A549 (cell line): Measurements from ENCODE around the gene ATP5F1E.

ENCODE experiments used
- CHD2 ChIP-seq: fragments of 150-350 bp; IDR thresholded peaks from 2 replicates; pipeline ENCODE4 v1.6.1; 2014; ENCODE audit warnings: low read length; ENCODE audit not compliant: partially characterized antibody
- CTCF ChIP-seq: fragments of >200 bp; sonication (Bioruptor Twin); formaldehyde crosslinking; IDR thresholded peaks from 3 replicates; pipeline ENCODE4 v1.5.1; 2016
- EP300 ChIP-seq, 2 experiments: fragments of >200 bp; sonication (Bioruptor Twin); formaldehyde crosslinking; IDR thresholded peaks; 2 replicates in 1 of 2; 3 replicates in 1 of 2; pipeline ENCODE4 v1.6.1; 2016 to 2017
- NPAS2 ChIP-seq: fragments of 250-450 bp; sonication (Bioruptor Pico); IDR thresholded peaks from 2 replicates; pipeline ENCODE4 v1.8.0; 2022; ENCODE audit warnings: mild to moderate bottlenecking, moderate library complexity, borderline replicate concordance
- NR3C1 ChIP-seq: fragments of >200 bp; sonication (Bioruptor Twin); formaldehyde crosslinking; IDR thresholded peaks from 3 replicates; pipeline ENCODE4 v1.6.1; 2017
- POLR2A ChIP-seq: IDR thresholded peaks from 2 replicates; pipeline ENCODE4 v1.6.1; 2012; ENCODE audit warnings: mild to moderate bottlenecking, low read length
- POLR2AphosphoS2 ChIP-seq: conservative IDR thresholded peaks from 2 replicates; pipeline ENCODE4 v1.6.1; 2012; ENCODE audit warnings: low read length, improper control_type of control experiment, inconsistent platforms
- RARB ChIP-seq: fragments of 250-450 bp; sonication (Bioruptor Pico); IDR thresholded peaks from 2 replicates; pipeline ENCODE4 v1.8.0; 2021; ENCODE audit warnings: mild to moderate bottlenecking, moderate library complexity
- REST ChIP-seq: fragments of 200-600 bp; sonication (generic); IDR thresholded peaks from 2 replicates; pipeline ENCODE4 v1.6.1; 2016; ENCODE audit warnings: antibody characterized with exemption, mild to moderate bottlenecking, moderate library complexity
- ZFP36 ChIP-seq: fragments of 450-650 bp; IDR thresholded peaks from 2 replicates; pipeline ENCODE4 v1.6.1; 2014; ENCODE audit warnings: borderline replicate concordance; ENCODE audit not compliant: partially characterized antibody
- ZNF302 ChIP-seq: fragments of 250-450 bp; sonication (Bioruptor Pico); IDR thresholded peaks from 2 replicates; pipeline ENCODE4 v1.9.0; 2021; ENCODE audit warnings: inconsistent platforms, mild to moderate bottlenecking, moderate library complexity
- TF ChIP-seq, protein P1 (sequence below): IDR thresholded peaks from 2 replicates; pipeline ENCODE4 v1.6.1; 2012

DNA sequence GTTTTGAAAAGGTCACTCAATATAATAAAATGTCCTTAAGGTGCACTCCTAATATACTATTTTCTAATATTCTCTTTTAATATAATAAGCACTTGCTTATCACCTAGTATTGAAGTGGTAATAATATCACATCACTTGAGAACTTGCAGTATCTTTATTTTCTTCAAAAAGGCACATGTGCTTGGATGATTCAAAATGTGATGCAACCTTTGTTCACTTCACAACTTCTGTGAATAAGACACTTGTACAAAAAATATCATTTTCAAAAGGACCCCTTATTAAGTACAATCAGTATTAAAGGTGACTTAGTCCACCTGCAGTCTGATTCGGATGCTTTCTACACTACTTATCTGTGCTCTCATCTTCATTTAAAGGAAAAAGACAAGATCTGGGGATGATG, 7.1 kb upstream of the ATP5F1E start:
- TF ChIP-seq CTCF (no peak), ZNF302 (CRISPR knock-in tag) (no peak), NPAS2 (CRISPR knock-in tag) (no peak), NR3C1 (no peak), CHD2 (no peak), POLR2A (no peak), POLR2AphosphoS2 (no peak), EP300 (IDR thresholded peaks at IDR 0.05) (no peak), ZFP36 (no peak), REST (no peak), RARB (no peak)
- TF ChIP-seq, protein P1, sequence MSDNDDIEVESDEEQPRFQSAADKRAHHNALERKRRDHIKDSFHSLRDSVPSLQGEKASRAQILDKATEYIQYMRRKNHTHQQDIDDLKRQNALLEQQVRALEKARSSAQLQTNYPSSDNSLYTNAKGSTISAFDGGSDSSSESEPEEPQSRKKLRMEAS, result no peak
